AML-193 (cell line): ENCODE results near the gene CYP26C1.
"Not testable (repeated sequence)": the region's sequence is repeated elsewhere in the genome, so short reads cannot be mapped to it uniquely, and the experiment has no call there.

ENCODE experiments used
- DNase-seq, 2 experiments: peaks; one replicate each; lab custom pipeline; 2025; lab: John Stamatoyannopoulos, UW

CYP26C1 gene

GRCh38 chr10:93079663-93080349 lies 19.2 kb downstream of the CYP26C1 start:
- DNase-seq = no peak

GRCh38 chr10:93080350-93081046 lies 19.9 kb downstream of the CYP26C1 start:
- peak; percentile 31 to 43 for DNase-seq

DNA sequence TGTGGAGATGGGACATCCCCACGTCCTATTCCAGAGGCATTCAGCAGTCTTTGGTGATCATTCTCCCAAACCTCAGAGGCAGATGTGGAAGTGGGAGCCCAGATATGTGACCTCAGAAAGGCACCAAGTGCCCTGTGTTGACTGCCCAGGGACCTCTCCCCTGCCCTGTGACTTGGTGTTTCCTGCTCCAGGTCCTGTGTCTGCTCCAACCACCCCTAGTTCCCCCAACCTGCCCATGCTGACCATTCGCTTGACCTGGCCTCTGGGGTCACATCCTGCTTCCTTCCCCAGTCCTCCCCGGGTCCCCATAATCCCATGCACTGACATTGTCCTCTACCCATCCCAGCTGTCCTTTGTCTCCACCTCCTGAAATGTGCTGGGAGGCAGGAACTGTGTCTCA lies 20.7 kb downstream of the CYP26C1 start:
- DNase-seq = no peak

DNA sequence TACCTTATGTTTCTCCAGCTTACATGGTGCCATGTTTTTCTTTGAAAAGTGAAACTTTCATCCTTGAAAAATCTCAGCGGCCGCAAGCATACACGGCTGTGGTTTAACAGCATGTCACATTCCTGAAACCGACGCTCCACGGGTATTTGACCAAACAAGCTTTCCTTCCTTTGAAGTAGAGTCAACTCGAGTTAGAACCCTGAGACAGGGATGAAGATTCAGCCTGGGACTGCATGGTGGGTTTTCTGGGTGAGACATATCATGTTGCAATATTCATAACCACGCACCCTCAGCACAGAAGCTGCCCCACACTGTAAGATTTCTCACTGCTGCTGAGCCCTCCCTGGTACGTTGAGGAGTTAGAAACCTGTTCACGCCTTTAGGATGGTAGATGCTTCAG lies 21.2 kb downstream of the CYP26C1 start:
- DNase-seq = no peak

DNA sequence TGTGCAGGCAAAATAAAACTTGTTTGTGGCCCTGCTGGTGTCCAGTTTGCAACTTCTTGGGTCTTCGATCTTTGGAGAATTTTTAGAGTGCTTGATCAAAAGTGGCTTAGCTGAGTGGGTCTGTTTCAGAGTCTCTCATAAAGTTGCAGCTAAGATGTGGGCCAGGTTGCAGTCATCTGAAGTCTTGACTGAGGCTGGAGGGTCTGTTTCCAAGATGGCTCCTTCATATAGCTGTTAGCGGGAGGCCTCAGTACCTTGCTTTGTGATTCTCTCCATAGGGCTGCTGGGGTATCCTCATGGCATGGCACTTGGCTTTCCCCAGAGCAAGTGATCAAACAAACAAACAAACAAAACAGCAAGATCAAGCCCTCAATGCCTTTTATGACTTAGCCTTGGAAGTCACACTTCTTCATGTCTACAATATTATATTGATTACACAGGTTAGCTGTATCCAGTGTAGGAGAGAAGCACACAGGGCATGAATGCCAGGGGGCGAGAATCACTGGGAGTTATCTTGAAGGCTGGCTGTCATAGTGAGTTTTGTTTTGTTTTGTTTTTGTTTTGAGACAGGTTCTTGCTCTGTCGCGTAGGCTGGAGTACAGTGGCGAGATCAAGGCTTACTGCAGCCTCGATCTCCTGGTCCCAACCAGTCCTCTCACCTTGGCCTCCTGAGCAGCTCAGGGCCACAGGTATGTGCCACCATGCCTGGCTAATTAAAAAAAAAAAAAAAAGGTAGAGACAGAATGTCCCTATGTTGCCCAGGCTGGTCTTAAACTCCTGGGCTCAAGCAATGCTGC lies 23.3 kb downstream of the CYP26C1 start:
- DNase-seq = no peak

- DNase-seq = no peak
These were observed 24.8 kb downstream of the CYP26C1 start for GRCh38 chr10:93085272-93085859.

- no peak for DNase-seq
These were observed 25.7 kb downstream of the CYP26C1 start for GRCh38 chr10:93086289-93086688.

DNA sequence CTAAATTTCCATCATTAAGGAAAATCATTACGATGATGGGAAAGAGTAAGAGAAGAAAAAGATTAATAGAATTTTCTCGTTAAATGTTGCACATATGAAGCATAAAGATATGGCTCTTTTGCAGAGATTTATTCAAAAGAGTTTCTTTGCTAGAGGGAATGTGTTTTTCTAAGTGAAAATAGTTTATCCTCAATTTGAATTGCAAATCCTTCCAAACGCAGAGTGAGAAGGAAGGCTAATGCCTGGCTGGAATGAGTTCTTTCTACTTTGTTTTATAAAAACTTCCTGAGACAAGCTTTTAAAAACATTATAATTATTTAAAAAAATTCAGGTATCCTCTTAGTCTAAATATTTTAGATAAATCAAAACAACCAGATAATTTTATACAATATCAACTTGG lies 27.2 kb downstream of the CYP26C1 start:
- no peak for DNase-seq

- DNase-seq = no peak
These were observed 27.9 kb downstream of the CYP26C1 start for GRCh38 chr10:93088466-93088865.

- no peak for DNase-seq
These were observed 30.0 kb downstream of the CYP26C1 start for GRCh38 chr10:93090619-93091018.

DNA sequence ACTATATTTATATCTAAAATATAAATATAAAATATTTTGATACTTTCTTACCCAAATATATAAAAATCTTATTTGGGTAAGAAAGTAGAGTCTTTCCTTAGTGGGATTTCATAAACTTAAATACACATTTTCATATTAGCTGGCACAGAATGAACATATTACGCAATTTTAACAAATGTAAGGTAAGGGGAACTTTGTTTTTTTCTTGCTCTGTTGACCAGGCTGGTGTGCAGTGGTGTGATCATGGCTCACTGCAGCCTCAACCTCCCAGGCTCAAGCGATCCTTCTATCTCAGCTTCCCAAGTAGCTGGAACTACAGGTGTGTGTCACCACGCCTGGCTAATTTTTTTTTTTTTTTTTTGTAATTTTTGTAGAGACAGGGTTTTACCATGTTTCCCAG lies 31.4 kb downstream of the CYP26C1 start:
- peak; percentile 33 to 37 for DNase-seq

- no peak for DNase-seq
These were observed 34.6 kb downstream of the CYP26C1 start for GRCh38 chr10:93095225-93095624.

GRCh38 chr10:93096901-93097300 lies 36.3 kb downstream of the CYP26C1 start:
- DNase-seq = no peak

DNA sequence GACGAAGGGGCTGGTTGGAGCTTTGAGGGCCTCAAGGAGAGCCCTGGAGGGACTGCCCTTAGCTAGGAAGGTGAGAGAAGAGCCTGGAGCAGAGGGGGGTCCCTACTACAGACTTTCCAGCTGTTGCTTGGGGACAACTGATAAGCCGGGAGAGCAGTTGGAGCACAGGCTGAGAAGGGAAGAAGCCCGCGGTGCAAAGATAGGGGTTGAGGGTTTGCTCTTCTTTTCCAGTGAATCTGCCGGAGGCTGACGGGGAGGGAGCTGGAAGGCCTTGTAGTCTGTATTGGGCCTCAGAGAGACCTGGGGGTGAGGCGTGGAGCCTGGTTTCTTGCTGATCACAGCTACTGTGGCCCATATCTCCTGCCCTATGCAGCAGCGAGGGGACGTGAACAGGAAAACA lies 36.8 kb downstream of the CYP26C1 start:
- DNase-seq = no peak

DNA sequence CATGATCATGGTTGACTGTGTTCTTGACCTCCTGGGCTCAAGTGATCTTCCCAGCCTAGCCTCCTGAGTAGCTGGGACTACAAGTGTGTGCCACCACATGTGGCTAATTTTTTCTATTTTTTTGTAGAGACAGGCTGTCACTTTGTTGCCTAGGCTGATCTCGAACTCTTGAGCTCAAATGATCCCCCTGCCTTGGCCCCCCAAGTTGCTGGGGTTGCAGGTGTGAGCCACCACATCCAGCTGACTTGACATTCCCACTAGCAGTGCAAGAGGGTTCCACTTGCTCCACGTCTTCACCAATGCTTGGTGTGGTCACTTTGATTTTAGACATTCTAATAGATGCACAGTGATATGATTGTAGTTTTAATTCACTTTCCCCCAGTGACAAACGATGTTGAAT lies 38.2 kb downstream of the CYP26C1 start:
- no peak for DNase-seq

- no peak for DNase-seq
These were observed 39.1 kb downstream of the CYP26C1 start for GRCh38 chr10:93099670-93100069.

DNA sequence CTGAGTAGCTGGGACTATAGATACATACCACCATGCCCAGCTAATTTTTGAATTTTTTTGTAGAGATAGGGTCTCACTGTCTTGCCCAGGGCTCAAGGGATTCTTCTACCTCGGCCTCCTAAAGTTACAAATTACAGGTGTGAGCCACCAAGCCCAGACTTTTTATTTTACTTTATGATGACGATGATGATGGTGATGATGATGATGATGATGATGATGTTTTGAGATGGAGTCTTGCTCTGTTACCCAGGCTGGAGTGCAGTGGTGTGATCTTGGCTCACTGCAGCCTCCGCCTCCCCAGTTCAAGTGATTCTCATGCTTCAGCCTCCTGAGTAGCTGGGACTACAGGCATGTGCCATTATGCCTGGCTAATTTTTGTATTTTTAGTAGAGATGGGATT lies 40.5 kb downstream of the CYP26C1 start:
- DNase-seq = not testable (repeated sequence)

- no peak for DNase-seq
These were observed 43.4 kb downstream of the CYP26C1 start for GRCh38 chr10:93103953-93104352.

- DNase-seq = no peak
These were observed 46.1 kb downstream of the CYP26C1 start for GRCh38 chr10:93106631-93107072.

GRCh38 chr10:93110472-93111146 lies 50.0 kb downstream of the CYP26C1 start:
- DNase-seq = no peak

GRCh38 chr10:93113042-93113441 lies 52.4 kb downstream of the CYP26C1 start:
- DNase-seq = no peak
